B cell (primary cell): ENCODE measurements around the gene HIP1R. TPM values are rescaled to one million over a fixed set of nuclear protein-coding genes. Genes with fewer than 3 reads are reported as not detected.
A peak's percentile ranks its signal among the peaks of the same experiment; 100 is the strongest.

Experiments
- ATAC-seq: fragments of 200-7000 bp; cut with Tn5 transposase; one replicate; pipeline ENCODE4 v1.10.0; 2021; ENCODE audit warnings: low read depth, mild to moderate bottlenecking, moderate number of reproducible peaks, moderate library complexity
- CTCF ChIA-PET: fragments of 350-600 bp; sonication (Branson Sonifier 250); formaldehyde crosslinking; loops from one replicate; lab custom pipeline; 2021; ENCODE audit warnings: antibody characterized with exemption, inconsistent platforms; lab: Charles Lee
- POLR2A ChIA-PET: fragments of 350-600 bp; sonication (Branson Sonifier 250); formaldehyde crosslinking; loops from one replicate; lab custom pipeline; 2021; ENCODE audit warnings: antibody characterized with exemption; lab: Charles Lee
- DNase-seq: peaks from one replicate; pipeline ENCODE4 v3.0.0; 2013
- H2AFZ ChIP-seq: 2 replicates; pipeline ENCODE4 v1.6.1; 2012; ENCODE audit warnings: mild to moderate bottlenecking, low read depth, low read length; ENCODE audit not compliant: insufficient read depth, poor library complexity, severe bottlenecking
- H3K27ac ChIP-seq, 2 donors: 1 replicate in 1 of 2; 2 replicates in 1 of 2; pipeline ENCODE4 v1.5.1; 2012 to 2013; ENCODE audit warnings: low read length in 2 of 2, mild to moderate bottlenecking in 2 of 2, moderate library complexity in 1 of 2
- H3K27me3 ChIP-seq, 4 experiments: fragments of 200-600 bp in 1 of 4; sonication (generic) in 1 of 4; replicated peaks in 1 of 4; 1 replicate in 2 of 4; 2 replicates in 2 of 4; pipeline versions ENCODE4 v1.6.1 to v1.7.0; 2013 to 2016; ENCODE audit warnings: low read length in 3 of 4, mild to moderate bottlenecking in 2 of 4, mixed read lengths in 1 of 4, moderate library complexity in 1 of 4; ENCODE audit not compliant: insufficient read depth in 4 of 4, control insufficient read depth in 3 of 4; ENCODE audit errors: control extremely low read depth in 1 of 4
- H3K36me3 ChIP-seq, 2 experiments: replicated peaks in 1 of 2; 1 replicate in 1 of 2; 2 replicates in 1 of 2; pipeline versions ENCODE4 v1.6.1 to v1.7.1; 2013; ENCODE audit warnings: low read length in 1 of 2; ENCODE audit not compliant: insufficient read depth in 2 of 2, control insufficient read depth in 1 of 2; ENCODE audit errors: control extremely low read depth in 1 of 2, extremely low read depth in 1 of 2
- H3K4me1 ChIP-seq, 2 donors: fragments of 200-600 bp in 1 of 2; sonication (generic) in 1 of 2; 1 replicate in 1 of 2; 2 replicates in 1 of 2; pipeline versions ENCODE4 v1.5.1 to v1.6.1; 2013 to 2017; ENCODE audit warnings: low read length in 2 of 2; ENCODE audit not compliant: control insufficient read depth in 2 of 2, insufficient read depth in 2 of 2
- H3K4me2 ChIP-seq: replicated peaks from 2 replicates; pipeline ENCODE3; 2012; ENCODE audit warnings: mild to moderate bottlenecking, low read depth, low read length; ENCODE audit not compliant: poor library complexity, severe bottlenecking
- H3K4me3 ChIP-seq, 5 experiments: fragments of 200-600 bp in 1 of 5; sonication (generic) in 1 of 5; 1 replicate in 3 of 5; 2 replicates in 2 of 5; pipeline versions ENCODE4 v1.5.1 to v1.7.0; 2011 to 2016; ENCODE audit warnings: low read length in 4 of 5, mild to moderate bottlenecking in 4 of 5, low read depth in 2 of 5, control low read depth in 1 of 5, moderate library complexity in 1 of 5; ENCODE audit not compliant: insufficient read depth in 1 of 5; ENCODE audit errors: control extremely low read depth in 1 of 5, extremely low read depth in 1 of 5
- H3K79me2 ChIP-seq: fragments of 200-600 bp; sonication (generic); one replicate; pipeline ENCODE4 v1.6.0; 2016; ENCODE audit warnings: low read length; ENCODE audit not compliant: control insufficient read depth, insufficient read depth
- H3K9ac ChIP-seq: fragments of 200-600 bp; sonication (generic); 2 replicates; pipeline ENCODE4 v1.6.1; 2017; ENCODE audit warnings: mild to moderate bottlenecking, low read length, moderate library complexity
- H3K9me3 ChIP-seq, 3 donors: one replicate each; pipeline versions ENCODE4 v1.6.1 to v1.7.1; 2013; ENCODE audit warnings: low read length in 2 of 3; ENCODE audit not compliant: control insufficient read depth in 2 of 3, insufficient read depth in 1 of 3; ENCODE audit errors: control extremely low read depth in 1 of 3
- H4K20me1 ChIP-seq: 2 replicates; pipeline ENCODE4 v1.6.0; 2012; ENCODE audit warnings: mild to moderate bottlenecking, low read length; ENCODE audit not compliant: insufficient read depth, control insufficient read depth, poor library complexity, severe bottlenecking
- H3K27ac Mint-ChIP-seq: one replicate; pipeline ENCODE4 v1.8.0; 2021; ENCODE audit warnings: mixed read lengths
- H3K27me3 Mint-ChIP-seq: one replicate; pipeline ENCODE4 v1.8.0; 2021; ENCODE audit warnings: mixed read lengths
- H3K4me1 Mint-ChIP-seq: one replicate; pipeline ENCODE4 v1.8.0; 2021; ENCODE audit warnings: mixed read lengths
- H3K4me3 Mint-ChIP-seq: one replicate; pipeline ENCODE4 v1.8.0; 2021; ENCODE audit warnings: mixed read lengths
- H3K9me3 Mint-ChIP-seq: one replicate; pipeline ENCODE4 v1.8.0; 2022; ENCODE audit warnings: mixed read lengths; ENCODE audit not compliant: insufficient read depth
- EZH2 ChIP-seq: IDR thresholded peaks from 2 replicates; pipeline ENCODE4 v1.6.1; 2012; ENCODE audit warnings: borderline replicate concordance, low read depth, mild to moderate bottlenecking, moderate library complexity, low read length; ENCODE audit not compliant: insufficient read depth, poor library complexity, severe bottlenecking
- WGBS: methylation state at CpG from one replicate; pipeline ENCODE4 v1.1.5; 2013; ENCODE audit warnings: missing lambda C conversion rate; ENCODE audit not compliant: insufficient coverage; 5-methylcytosine and 5-hydroxymethylcytosine counted together
- intact Hi-C: fragments of 100-400 bp; cut with micrococcal nuclease; formaldehyde crosslinking; loops from one replicate; pipeline ENCODE4 v1.10.0; 2022
- polyA plus RNA-seq: library from polyadenylated mRNA; depleted of rRNA; stranded (reverse); fragments of >200 nt; gene quantifications from 2 replicates; pipeline ENCODE4 v1.2.3, GENCODE V29; 2012
- total RNA-seq, 2 donors: library from RNA; stranded (reverse); fragments of 120-200 nt in 1 of 2; gene quantifications; 1 replicate in 1 of 2; 2 replicates in 1 of 2; pipeline versions ENCODE4 v1.2.3 to v1.2.4, GENCODE V29; 2013 to 2022
- TF ChIP-seq, protein P1 (sequence below): fragments of 200-600 bp; IDR thresholded peaks from one replicate; pipeline ENCODE4 v1.8.0; 2022; ENCODE audit warnings: antibody characterized with exemption, mild to moderate bottlenecking

Gene HIP1R
- total and polyA plus RNA-seq, 2 donors (not counting 1 experiment from before 2014, with no cell fraction given) = 289 to 390 TPM

DNA sequence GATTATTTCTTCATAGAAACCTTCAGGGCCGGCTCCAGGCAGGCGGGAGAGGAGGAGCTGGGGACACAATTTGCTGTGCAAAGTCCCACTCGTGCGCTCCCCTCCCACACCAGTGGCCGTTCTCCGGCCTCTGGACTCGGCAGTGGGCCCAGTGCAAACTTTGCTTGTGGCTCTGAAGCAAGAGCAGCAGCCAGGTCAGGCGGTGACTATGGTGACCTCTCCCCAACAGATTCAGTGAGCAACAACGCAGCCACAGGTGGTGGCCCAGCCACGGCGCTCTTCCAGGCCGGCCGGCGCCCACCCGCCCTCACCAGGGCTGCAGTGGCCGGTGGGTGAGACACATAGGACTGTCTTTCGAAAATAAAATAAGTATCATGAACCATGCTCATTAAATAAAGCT lies 31.1 kb downstream of the HIP1R start:
- peaks cover 4 to 82% of the 10 kb centered on the region in 2 experiments for H3K36me3 ChIP-seq
- no peak overlapping the region for H3K27ac ChIP-seq
- intact Hi-C loops = no loop called here
- H4K20me1 ChIP-seq = peaks cover 63% of the 10 kb centered on the region
- ChIA-PET POLR2A (interaction anchor here (2.5 kb wide), 1 partner anchor 73 kb away, joined by 9 read pairs; no protein-coding TSS in a partner anchor), CTCF (interaction anchor here (1.3 to 19.2 kb wide), 3 partner anchors 15 to 85 kb away, joined by 3 to 388 read pairs (median 6); no protein-coding TSS in a partner anchor)
- peak overlapping the region; percentile 66 for H3K27ac Mint-ChIP-seq
- TF ChIP-seq EZH2 = no peak
- TF ChIP-seq, protein P1, sequence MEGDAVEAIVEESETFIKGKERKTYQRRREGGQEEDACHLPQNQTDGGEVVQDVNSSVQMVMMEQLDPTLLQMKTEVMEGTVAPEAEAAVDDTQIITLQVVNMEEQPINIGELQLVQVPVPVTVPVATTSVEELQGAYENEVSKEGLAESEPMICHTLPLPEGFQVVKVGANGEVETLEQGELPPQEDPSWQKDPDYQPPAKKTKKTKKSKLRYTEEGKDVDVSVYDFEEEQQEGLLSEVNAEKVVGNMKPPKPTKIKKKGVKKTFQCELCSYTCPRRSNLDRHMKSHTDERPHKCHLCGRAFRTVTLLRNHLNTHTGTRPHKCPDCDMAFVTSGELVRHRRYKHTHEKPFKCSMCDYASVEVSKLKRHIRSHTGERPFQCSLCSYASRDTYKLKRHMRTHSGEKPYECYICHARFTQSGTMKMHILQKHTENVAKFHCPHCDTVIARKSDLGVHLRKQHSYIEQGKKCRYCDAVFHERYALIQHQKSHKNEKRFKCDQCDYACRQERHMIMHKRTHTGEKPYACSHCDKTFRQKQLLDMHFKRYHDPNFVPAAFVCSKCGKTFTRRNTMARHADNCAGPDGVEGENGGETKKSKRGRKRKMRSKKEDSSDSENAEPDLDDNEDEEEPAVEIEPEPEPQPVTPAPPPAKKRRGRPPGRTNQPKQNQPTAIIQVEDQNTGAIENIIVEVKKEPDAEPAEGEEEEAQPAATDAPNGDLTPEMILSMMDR = no peak
- 97% methylated on average over 16 of the region's 17 CpGs for WGBS
- H3K4me3 Mint-ChIP-seq = no peak overlapping the region
- H3K4me2 ChIP-seq = no peak overlapping the region
- no peak for DNase-seq
- no peak overlapping the region for H2AFZ ChIP-seq
- peaks cover 58 to 73% of the 10 kb centered on the region in 2 donors for H3K4me1 ChIP-seq
- ATAC-seq = no peak
- H3K9ac ChIP-seq = no peak overlapping the region
- H3K79me2 ChIP-seq = peaks cover 81% of the 10 kb centered on the region
- no peak overlapping the region for H3K4me3 ChIP-seq
- H3K9me3 ChIP-seq = no peaks in the 10 kb centered on the region
- H3K9me3 Mint-ChIP-seq = no peaks in the 10 kb centered on the region
- H3K27me3 ChIP-seq = no peaks in the 10 kb centered on the region
- H3K27me3 Mint-ChIP-seq = no peaks in the 10 kb centered on the region
- peaks cover 83% of the 10 kb centered on the region for H3K4me1 Mint-ChIP-seq

DNA sequence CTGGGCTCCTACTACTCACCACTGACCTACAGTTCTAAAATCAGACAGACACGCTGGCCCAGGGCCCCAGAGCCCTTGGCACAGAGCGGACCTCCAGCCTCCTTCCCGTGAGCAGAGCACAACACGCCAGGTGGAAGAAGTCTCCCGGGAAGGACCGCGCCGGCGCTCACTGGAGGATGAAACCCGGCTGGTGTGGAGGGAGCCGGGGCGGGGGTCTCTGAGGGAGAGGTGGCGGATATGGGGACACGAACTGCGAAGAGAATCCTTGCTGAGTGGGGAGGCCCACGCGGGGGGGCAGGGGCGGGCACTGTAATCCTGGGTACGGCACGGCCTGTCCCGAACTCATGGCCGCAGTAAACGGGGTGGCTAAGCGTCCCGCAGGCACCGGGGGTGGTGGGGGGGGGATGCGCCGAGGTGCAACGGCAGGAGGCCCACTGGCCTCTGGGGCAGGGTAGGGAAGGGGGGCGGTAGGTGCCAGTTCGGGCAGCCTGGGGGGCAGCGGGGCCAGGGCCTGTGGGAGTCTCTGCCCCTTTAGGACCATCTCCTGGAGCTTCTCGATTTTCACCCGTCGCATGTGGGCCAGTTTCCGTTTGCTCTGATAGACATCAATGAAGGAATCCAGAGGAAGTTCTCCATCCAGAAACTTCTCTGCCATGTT lies 31.8 kb downstream of the HIP1R start:
- WGBS = 94% methylated on average over 35 of the region's 36 CpGs
- Mint-ChIP-seq H3K27me3 (no peaks in the 10 kb centered on the region), H3K4me1 (peaks cover 83% of the 10 kb centered on the region), H3K27ac (peak overlapping the region; percentile 66), H3K9me3 (no peaks in the 10 kb centered on the region), H3K4me3 (no peak overlapping the region)
- intact Hi-C loops = no loop called here
- POLR2A ChIA-PET = no interaction called here
- H3K4me2 ChIP-seq = no peak overlapping the region
- no peak overlapping the region for H3K4me3 ChIP-seq
- TF ChIP-seq, protein P1 = no peak
- no peak for TF ChIP-seq EZH2
- peaks cover 57% of the 10 kb centered on the region for H4K20me1 ChIP-seq
- no peak overlapping the region for H3K9ac ChIP-seq
- H3K27me3 ChIP-seq = no peaks in the 10 kb centered on the region
- H3K4me1 ChIP-seq = peaks cover 61 to 74% of the 10 kb centered on the region in 2 donors
- ATAC-seq = no peak
- DNase-seq = no peak
- peaks cover 4 to 76% of the 10 kb centered on the region in 2 experiments for H3K36me3 ChIP-seq
- no peak overlapping the region for H3K27ac ChIP-seq
- peaks cover 86% of the 10 kb centered on the region for H3K79me2 ChIP-seq
- no peaks in the 10 kb centered on the region for H3K9me3 ChIP-seq
- no peak overlapping the region for H2AFZ ChIP-seq
- CTCF ChIA-PET = interaction anchor here (0.8 to 19.2 kb wide), 3 partner anchors 16 to 84 kb away, joined by 5 to 388 read pairs (median 6); no protein-coding TSS in a partner anchor
